Tibial nerve (tissue), 4 donors: ENCODE measurements around the gene KRT77. TPM values are rescaled to one million over a fixed set of nuclear protein-coding genes. Genes with fewer than 3 reads are reported as not detected.

Experiments used
- DNase-seq, 2 donors: peaks; one replicate each; pipeline ENCODE4 v3.0.0-alpha.2; 2019; ENCODE audit warnings: low spot score in 2 of 2
- H3K27ac ChIP-seq, 4 donors: fragments of 200-600 bp; sonication (generic) in 3 of 4; one replicate each; pipeline ENCODE4 v1.5.1; 2017 to 2019; ENCODE audit warnings: mild to moderate bottlenecking in 1 of 4
- H3K27me3 ChIP-seq, 2 donors: fragments of 200-600 bp; sonication (generic) in 1 of 2; one replicate each; pipeline versions ENCODE4 v1.5.1 to v1.6.0; 2017 to 2019
- H3K36me3 ChIP-seq, 3 donors: fragments of 200-600 bp; sonication (generic); one replicate each; pipeline ENCODE4 v1.5.1; 2018 to 2019
- H3K4me1 ChIP-seq, 4 donors: fragments of 200-600 bp; sonication (generic) in 3 of 4; one replicate each; pipeline ENCODE4 v1.5.1; 2017 to 2019
- H3K4me3 ChIP-seq, 4 donors: fragments of 200-600 bp; sonication (generic) in 3 of 4; one replicate each; pipeline ENCODE4 v1.5.1; 2017 to 2019; ENCODE audit warnings: mild to moderate bottlenecking in 1 of 4, moderate library complexity in 1 of 4
- H3K9me3 ChIP-seq, 4 donors: fragments of 200-600 bp; sonication (generic) in 3 of 4; one replicate each; pipeline ENCODE4 v1.5.1; 2017 to 2019
- EP300 ChIP-seq, 2 donors: sonication (generic); formaldehyde crosslinking; IDR thresholded peaks; one replicate each; pipeline ENCODE4 v1.6.1; 2017; ENCODE audit warnings: antibody characterized with exemption in 2 of 2, mild to moderate bottlenecking in 1 of 2
- POLR2A ChIP-seq, 2 donors: fragments of 450-650 bp; IDR thresholded peaks; one replicate each; pipeline ENCODE4 v1.6.1; 2017; ENCODE audit warnings: antibody characterized with exemption in 2 of 2, mild to moderate bottlenecking in 2 of 2, moderate library complexity in 2 of 2
- WGBS, 2 donors: methylation state at CpG; one replicate each; pipeline ENCODE4 v1.1.5; 2018; 5-methylcytosine and 5-hydroxymethylcytosine counted together
- total RNA-seq, 4 donors: library from RNA; depleted of rRNA; stranded (reverse); fragments of >200 nt; gene quantifications; one replicate each; pipeline ENCODE4 v1.1.0, GENCODE V29; 2016
- TF ChIP-seq, protein P1 (sequence below), 5 experiments: fragments of 200-600 bp in 3 of 5; fragments of 450-650 bp in 2 of 5; sonication (generic) in 3 of 5; IDR thresholded peaks; one replicate each; pipeline ENCODE4 v1.5.1; 2016 to 2019; ENCODE audit warnings: antibody characterized with exemption in 5 of 5, mild to moderate bottlenecking in 3 of 5, moderate library complexity in 2 of 5

KRT77 gene
- total RNA-seq, 4 donors from 2014 or later, result not detected

DNA sequence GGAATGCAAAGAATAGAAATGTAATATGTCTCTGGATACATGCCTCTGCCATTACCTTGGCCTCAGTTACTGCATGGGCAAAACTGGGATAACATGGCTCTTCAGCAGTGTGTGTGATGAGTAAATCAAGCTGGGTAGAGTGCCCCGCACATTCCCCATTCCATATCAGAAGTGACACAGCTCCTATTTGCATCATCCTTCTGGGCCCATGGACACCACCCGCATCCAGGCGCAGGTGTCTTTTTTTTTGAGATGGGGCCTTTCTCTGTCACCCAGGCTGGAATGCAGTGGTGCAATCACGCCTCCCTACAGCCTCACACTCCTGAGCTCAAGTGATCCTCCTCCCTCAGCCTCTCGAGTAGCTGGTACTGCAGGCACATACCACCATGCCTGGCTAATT is 42.2 kb upstream of the KRT77 start:
- H3K4me1 ChIP-seq, result no peaks in the 10 kb centered on the region
- 80% methylated on average over 5 of the region's 5 CpGs for WGBS, 2 donors
- H3K27me3 ChIP-seq, result peaks cover 0 to 7% of the 10 kb centered on the region in 2 donors
- no peak for DNase-seq
- no peaks in the 10 kb centered on the region for H3K9me3 ChIP-seq
- H3K27ac ChIP-seq, result no peak overlapping the region
- H3K4me3 ChIP-seq, result no peak overlapping the region
- no peak for TF ChIP-seq EP300 (IDR thresholded peaks at IDR 0.05)
- TF ChIP-seq, protein P1, sequence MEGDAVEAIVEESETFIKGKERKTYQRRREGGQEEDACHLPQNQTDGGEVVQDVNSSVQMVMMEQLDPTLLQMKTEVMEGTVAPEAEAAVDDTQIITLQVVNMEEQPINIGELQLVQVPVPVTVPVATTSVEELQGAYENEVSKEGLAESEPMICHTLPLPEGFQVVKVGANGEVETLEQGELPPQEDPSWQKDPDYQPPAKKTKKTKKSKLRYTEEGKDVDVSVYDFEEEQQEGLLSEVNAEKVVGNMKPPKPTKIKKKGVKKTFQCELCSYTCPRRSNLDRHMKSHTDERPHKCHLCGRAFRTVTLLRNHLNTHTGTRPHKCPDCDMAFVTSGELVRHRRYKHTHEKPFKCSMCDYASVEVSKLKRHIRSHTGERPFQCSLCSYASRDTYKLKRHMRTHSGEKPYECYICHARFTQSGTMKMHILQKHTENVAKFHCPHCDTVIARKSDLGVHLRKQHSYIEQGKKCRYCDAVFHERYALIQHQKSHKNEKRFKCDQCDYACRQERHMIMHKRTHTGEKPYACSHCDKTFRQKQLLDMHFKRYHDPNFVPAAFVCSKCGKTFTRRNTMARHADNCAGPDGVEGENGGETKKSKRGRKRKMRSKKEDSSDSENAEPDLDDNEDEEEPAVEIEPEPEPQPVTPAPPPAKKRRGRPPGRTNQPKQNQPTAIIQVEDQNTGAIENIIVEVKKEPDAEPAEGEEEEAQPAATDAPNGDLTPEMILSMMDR (IDR thresholded peaks at IDR 0.05), result no peak
- no peak for TF ChIP-seq POLR2A (IDR thresholded peaks at IDR 0.05)
- no peaks in the 10 kb centered on the region for H3K36me3 ChIP-seq

DNA sequence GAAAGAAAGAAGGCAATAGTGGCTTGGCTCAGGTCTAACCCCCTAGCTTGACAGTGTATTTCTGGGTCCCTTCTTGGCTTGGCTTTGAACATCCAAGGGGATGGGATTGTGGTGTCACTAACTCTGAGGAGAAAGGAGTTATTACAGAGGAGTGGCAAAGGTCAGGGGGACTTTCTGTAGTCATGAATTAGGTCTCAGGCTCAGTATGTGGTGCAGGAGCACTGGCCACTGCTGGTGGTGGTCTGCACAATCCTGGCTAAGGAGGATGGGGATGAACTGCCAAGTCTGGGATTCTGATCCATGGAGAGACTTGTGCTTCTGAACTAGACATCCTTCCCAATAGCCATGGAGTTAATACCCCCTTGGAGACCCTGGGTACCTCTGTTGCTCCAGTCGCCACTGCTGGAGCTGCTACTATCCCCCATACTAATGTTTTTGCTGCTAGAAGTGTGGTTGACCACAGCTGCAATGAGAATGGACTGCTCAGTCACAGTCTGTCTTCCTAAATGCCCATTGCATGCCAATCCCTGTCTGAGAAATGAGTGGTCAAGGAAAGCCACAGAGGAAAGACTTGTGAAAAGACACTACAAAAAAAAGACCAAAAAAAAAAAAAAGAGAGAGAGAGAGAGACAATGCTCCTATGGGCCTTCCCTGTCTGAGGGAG is 41.3 kb upstream of the KRT77 start:
- Histone ChIP-seq H3K27ac (no peak overlapping the region), H3K27me3 (peaks cover 0 to 7% of the 10 kb centered on the region in 2 donors), H3K4me3 (no peak overlapping the region), H3K9me3 (no peaks in the 10 kb centered on the region), H3K36me3 (no peaks in the 10 kb centered on the region), H3K4me1 (no peaks in the 10 kb centered on the region)
- WGBS, 2 donors, result 64 to 71% methylated on average over 1 of the region's 1 CpG
- TF ChIP-seq POLR2A (IDR thresholded peaks at IDR 0.05) (no peak), EP300 (IDR thresholded peaks at IDR 0.05) (no peak)
- TF ChIP-seq, protein P1 (IDR thresholded peaks at IDR 0.05), result no peak
- DNase-seq, result no peak

- Histone ChIP-seq H3K27me3 (peaks cover 0 to 7% of the 10 kb centered on the region in 2 donors), H3K4me3 (no peak overlapping the region), H3K4me1 (no peaks in the 10 kb centered on the region), H3K36me3 (no peaks in the 10 kb centered on the region), H3K27ac (no peak overlapping the region), H3K9me3 (no peaks in the 10 kb centered on the region)
- no peak for DNase-seq
- TF ChIP-seq, protein P1 (IDR thresholded peaks at IDR 0.05), result no peak
- TF ChIP-seq EP300 (IDR thresholded peaks at IDR 0.05), result no peak
- TF ChIP-seq POLR2A (IDR thresholded peaks at IDR 0.05), result no peak
- 67 to 82% methylated on average over 3 of the region's 3 CpGs for WGBS, 2 donors
These were observed 39.6 kb upstream of the KRT77 start for GRCh38 chr12:52742822-52743457.

GRCh38 chr12:52742196-52742580 is 38.9 kb upstream of the KRT77 start:
- H3K4me1 ChIP-seq, result no peaks in the 10 kb centered on the region
- peaks cover 0 to 7% of the 10 kb centered on the region in 2 donors for H3K27me3 ChIP-seq
- no peaks in the 10 kb centered on the region for H3K36me3 ChIP-seq
- TF ChIP-seq, protein P1 (IDR thresholded peaks at IDR 0.05), result no peak
- TF ChIP-seq POLR2A (IDR thresholded peaks at IDR 0.05), result no peak
- no peak for TF ChIP-seq EP300 (IDR thresholded peaks at IDR 0.05)
- no peak overlapping the region for H3K4me3 ChIP-seq
- WGBS, 2 donors, result 61 to 90% methylated on average over 4 to 5 of the region's 7 CpGs
- no peaks in the 10 kb centered on the region for H3K9me3 ChIP-seq
- no peak for DNase-seq
- H3K27ac ChIP-seq, result no peak overlapping the region
